GM19463 (cell line): Measurements from ENCODE around the gene PHAF1.
"Not testable (repeated sequence)": the region's sequence is repeated elsewhere in the genome, so short reads cannot be mapped to it uniquely, and the experiment has no call there.

ENCODE experiments used
- ATAC-seq: cut with Tn5 transposase; IDR thresholded peaks from one replicate; pipeline ENCODE4 v1.9.1; 2021; ENCODE audit warnings: mild to moderate bottlenecking, moderate library complexity; ENCODE audit not compliant: unreplicated experiment

Gene PHAF1

GRCh38 chr16:67104061-67104460 is 5.7 kb upstream of the PHAF1 start:
- no peak for ATAC-seq

- no peak for ATAC-seq
Observed at GRCh38 chr16:67104845-67105244, 4.9 kb upstream of the PHAF1 start.

- ATAC-seq: no peak
Observed at GRCh38 chr16:67105246-67105645, 4.5 kb upstream of the PHAF1 start.

GRCh38 chr16:67105881-67106280 is 3.9 kb upstream of the PHAF1 start:
- ATAC-seq: no peak

- ATAC-seq: no peak
Observed at GRCh38 chr16:67108489-67108888, 1.3 kb upstream of the PHAF1 start.

GRCh38 chr16:67108931-67109406 is 772 bp upstream of the PHAF1 start:
- ATAC-seq: no peak

- no peak for ATAC-seq
Observed at GRCh38 chr16:67111951-67112444, 2.3 kb downstream of the PHAF1 start.

GRCh38 chr16:67112591-67113399 is 3.1 kb downstream of the PHAF1 start:
- ATAC-seq: no peak

GRCh38 chr16:67114793-67115192 is 5.1 kb downstream of the PHAF1 start:
- no peak for ATAC-seq

- no peak for ATAC-seq
Observed at GRCh38 chr16:67115639-67116038, 5.9 kb downstream of the PHAF1 start.

GRCh38 chr16:67116388-67117311 is 6.9 kb downstream of the PHAF1 start:
- no peak for ATAC-seq

GRCh38 chr16:67117716-67118115 is 8.0 kb downstream of the PHAF1 start:
- ATAC-seq: no peak

- no peak for ATAC-seq
Observed at GRCh38 chr16:67120025-67120424, 10.3 kb downstream of the PHAF1 start.

- ATAC-seq: not testable (repeated sequence)
Observed at GRCh38 chr16:67122799-67123198, 13.1 kb downstream of the PHAF1 start.

GRCh38 chr16:67128417-67128816 is 18.7 kb downstream of the PHAF1 start:
- no peak for ATAC-seq

GRCh38 chr16:67128887-67129286 is 19.1 kb downstream of the PHAF1 start:
- ATAC-seq: no peak

GRCh38 chr16:67129422-67129821 is 19.7 kb downstream of the PHAF1 start:
- ATAC-seq: no peak

- ATAC-seq: no peak
Observed at GRCh38 chr16:67137605-67138004, 27.9 kb downstream of the PHAF1 start.

GRCh38 chr16:67141391-67141790 is 31.6 kb downstream of the PHAF1 start:
- ATAC-seq: no peak

GRCh38 chr16:67142342-67142741 is 32.6 kb downstream of the PHAF1 start:
- no peak for ATAC-seq

- no peak for ATAC-seq
Observed at GRCh38 chr16:67144943-67145342, 35.2 kb downstream of the PHAF1 start.

GRCh38 chr16:67145746-67146145 is 36.0 kb downstream of the PHAF1 start:
- no peak for ATAC-seq
